DND-41 (cell line): ENCODE data around the gene SLC6A19.

Experiments used
- ATAC-seq: fragments of 200-7000 bp; cut with Tn5 transposase; 3 replicates; pipeline ENCODE4 v1.9.1; 2021; ENCODE audit warnings: low read depth; ENCODE audit not compliant: insufficient read depth
- DNase-seq: peaks from one replicate; pipeline ENCODE4 v3.0.0-alpha.2; 2020
- H2AFZ ChIP-seq: 2 replicates; pipeline ENCODE4 v1.6.0; 2012; ENCODE audit warnings: low read depth, low read length
- H3K27ac ChIP-seq: 2 replicates; pipeline ENCODE4 v1.5.1; 2012; ENCODE audit warnings: low read length, inconsistent platforms
- H3K27me3 ChIP-seq: fragments of 200-600 bp; sonication (generic); 2 replicates; pipeline ENCODE4 v1.6.0; 2012; ENCODE audit warnings: low read length, mild to moderate bottlenecking, inconsistent platforms; ENCODE audit not compliant: insufficient read depth, poor library complexity
- H3K36me3 ChIP-seq: 2 replicates; pipeline ENCODE4 v1.5.1; 2012; ENCODE audit warnings: low read length, inconsistent platforms; ENCODE audit not compliant: insufficient read depth
- H3K4me1 ChIP-seq: 2 replicates; pipeline ENCODE4 v1.5.1; 2012; ENCODE audit warnings: mild to moderate bottlenecking, low read length; ENCODE audit not compliant: insufficient read depth
- H3K4me2 ChIP-seq: 2 replicates; pipeline ENCODE4 v1.6.0; 2012; ENCODE audit warnings: mild to moderate bottlenecking, moderate library complexity, low read length, inconsistent platforms; ENCODE audit not compliant: insufficient read depth
- H3K4me3 ChIP-seq, 2 experiments: fragments of 200-600 bp in 1 of 2; shearing (Covaris generic) in 1 of 2; 2 replicates each; pipeline ENCODE4 v1.5.1; 2012 to 2016; ENCODE audit warnings: inconsistent platforms in 2 of 2, low read length in 2 of 2, mild to moderate bottlenecking in 2 of 2, low read depth in 1 of 2, moderate library complexity in 1 of 2
- H3K79me2 ChIP-seq: 2 replicates; pipeline ENCODE4 v1.6.0; 2012; ENCODE audit warnings: low read length, inconsistent platforms; ENCODE audit not compliant: insufficient read depth
- H3K9ac ChIP-seq: 2 replicates; pipeline ENCODE4 v1.6.0; 2012; ENCODE audit warnings: low read depth, mild to moderate bottlenecking, inconsistent platforms, low read length, moderate library complexity
- H3K9me3 ChIP-seq: 2 replicates; pipeline ENCODE4 v1.5.1; 2012; ENCODE audit warnings: low read length, moderate library complexity, mild to moderate bottlenecking, inconsistent platforms; ENCODE audit not compliant: insufficient read depth, severe bottlenecking
- H4K20me1 ChIP-seq: 2 replicates; pipeline ENCODE4 v1.6.0; 2012; ENCODE audit warnings: low read length; ENCODE audit not compliant: insufficient read depth
- EZH2 ChIP-seq: IDR thresholded peaks from 3 replicates; pipeline ENCODE4 v1.6.1; 2012; ENCODE audit warnings: borderline replicate concordance, low read depth, mild to moderate bottlenecking, moderate library complexity, low read length, inconsistent platforms; ENCODE audit not compliant: severe bottlenecking
- TF ChIP-seq, protein P1 (sequence below): IDR thresholded peaks from 2 replicates; pipeline ENCODE4 v1.5.1; 2012; ENCODE audit warnings: borderline replicate concordance, low read length, moderate library complexity, mild to moderate bottlenecking; ENCODE audit not compliant: poor library complexity, severe bottlenecking; ENCODE audit errors: extremely low read depth

Gene SLC6A19

DNA sequence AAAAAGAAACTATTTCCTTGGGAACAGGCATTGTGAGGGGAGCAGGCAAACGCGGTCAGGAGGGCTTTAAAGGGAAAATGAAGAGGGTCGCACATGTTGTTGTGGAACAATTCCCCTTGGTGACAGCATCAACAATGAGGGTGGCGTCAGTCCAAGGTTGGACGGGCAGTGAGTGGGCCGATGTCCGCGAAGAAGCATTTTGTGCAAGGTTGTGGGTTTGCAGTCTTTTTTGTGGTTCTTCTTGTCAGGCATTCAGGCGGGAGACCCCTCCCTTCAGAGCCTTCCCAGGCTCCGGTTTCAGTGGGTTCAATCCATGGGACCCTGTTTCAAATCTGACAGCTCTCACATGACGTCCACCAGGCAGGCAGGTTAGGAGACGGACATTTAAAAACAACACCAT lies 11.1 kb upstream of the SLC6A19 start:
- H2AFZ ChIP-seq = no peak overlapping the region
- peaks cover 6% of the 10 kb centered on the region for H3K27me3 ChIP-seq
- DNase-seq (no peak), ATAC-seq (no peak)
- H4K20me1 ChIP-seq = no peaks in the 10 kb centered on the region
- TF ChIP-seq EZH2 = no peak
- TF ChIP-seq, protein P1, sequence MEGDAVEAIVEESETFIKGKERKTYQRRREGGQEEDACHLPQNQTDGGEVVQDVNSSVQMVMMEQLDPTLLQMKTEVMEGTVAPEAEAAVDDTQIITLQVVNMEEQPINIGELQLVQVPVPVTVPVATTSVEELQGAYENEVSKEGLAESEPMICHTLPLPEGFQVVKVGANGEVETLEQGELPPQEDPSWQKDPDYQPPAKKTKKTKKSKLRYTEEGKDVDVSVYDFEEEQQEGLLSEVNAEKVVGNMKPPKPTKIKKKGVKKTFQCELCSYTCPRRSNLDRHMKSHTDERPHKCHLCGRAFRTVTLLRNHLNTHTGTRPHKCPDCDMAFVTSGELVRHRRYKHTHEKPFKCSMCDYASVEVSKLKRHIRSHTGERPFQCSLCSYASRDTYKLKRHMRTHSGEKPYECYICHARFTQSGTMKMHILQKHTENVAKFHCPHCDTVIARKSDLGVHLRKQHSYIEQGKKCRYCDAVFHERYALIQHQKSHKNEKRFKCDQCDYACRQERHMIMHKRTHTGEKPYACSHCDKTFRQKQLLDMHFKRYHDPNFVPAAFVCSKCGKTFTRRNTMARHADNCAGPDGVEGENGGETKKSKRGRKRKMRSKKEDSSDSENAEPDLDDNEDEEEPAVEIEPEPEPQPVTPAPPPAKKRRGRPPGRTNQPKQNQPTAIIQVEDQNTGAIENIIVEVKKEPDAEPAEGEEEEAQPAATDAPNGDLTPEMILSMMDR = no peak
- no peaks in the 10 kb centered on the region for H3K9me3 ChIP-seq
- H3K4me2 ChIP-seq = no peak overlapping the region
- no peak overlapping the region for H3K4me3 ChIP-seq
- H3K4me1 ChIP-seq = no peaks in the 10 kb centered on the region
- no peaks in the 10 kb centered on the region for H3K36me3 ChIP-seq
- H3K79me2 ChIP-seq = no peaks in the 10 kb centered on the region
- H3K9ac ChIP-seq = no peak overlapping the region
- H3K27ac ChIP-seq = no peak overlapping the region

- H3K79me2 ChIP-seq = no peaks in the 10 kb centered on the region
- no peaks in the 10 kb centered on the region for H3K9me3 ChIP-seq
- H3K36me3 ChIP-seq = no peaks in the 10 kb centered on the region
- ATAC-seq = peak; percentile 54; the same call in 2 of the 3 replicates
- H4K20me1 ChIP-seq = no peaks in the 10 kb centered on the region
- no peaks in the 10 kb centered on the region for H3K4me1 ChIP-seq
- H3K27me3 ChIP-seq = peaks cover 6% of the 10 kb centered on the region
- no peak overlapping the region for H2AFZ ChIP-seq
- no peak overlapping the region for H3K4me3 ChIP-seq
- H3K27ac ChIP-seq = no peak overlapping the region
- no peak for DNase-seq
- H3K9ac ChIP-seq = no peak overlapping the region
- TF ChIP-seq, protein P1 = no peak
- no peak for TF ChIP-seq EZH2
- no peak overlapping the region for H3K4me2 ChIP-seq
These were observed 10.6 kb upstream of the SLC6A19 start for GRCh38 chr5:1190837-1191239.

- TF ChIP-seq, protein P1 = no peak
- no peak for TF ChIP-seq EZH2
- Histone ChIP-seq H3K4me3 (no peak overlapping the region), H3K27me3 (peaks cover 6% of the 10 kb centered on the region), H3K4me1 (no peaks in the 10 kb centered on the region), H3K9ac (no peak overlapping the region), H3K79me2 (no peaks in the 10 kb centered on the region), H4K20me1 (no peaks in the 10 kb centered on the region), H3K36me3 (no peaks in the 10 kb centered on the region), H3K9me3 (no peaks in the 10 kb centered on the region), H3K27ac (no peak overlapping the region), H2AFZ (no peak overlapping the region), H3K4me2 (no peak overlapping the region)
- DNase-seq (no peak), ATAC-seq (no peak)
These were observed 8.3 kb upstream of the SLC6A19 start for GRCh38 chr5:1192971-1193590.
